IMR-90 (cell line): Measurements from ENCODE around the gene USP10.

Source experiments
- CEBPB ChIP-seq: IDR thresholded peaks from 2 replicates; pipeline ENCODE4 v1.6.1; 2012; ENCODE audit warnings: low read depth, low read length, improper control_type of control experiment
- MXI1 ChIP-seq: IDR thresholded peaks from 2 replicates; pipeline ENCODE4 v1.6.1; 2012; ENCODE audit warnings: low read depth, mild to moderate bottlenecking, low read length, moderate library complexity, borderline replicate concordance
- NFE2L2 ChIP-seq: fragments of 150-350 bp; IDR thresholded peaks from 2 replicates; pipeline ENCODE4 v1.6.1; 2016; ENCODE audit warnings: low read depth, mild to moderate bottlenecking, low read length
- POLR2A ChIP-seq: IDR thresholded peaks from 2 replicates; pipeline ENCODE4 v1.6.1; 2012; ENCODE audit warnings: mild to moderate bottlenecking, low read depth, low read length
- RAD21 ChIP-seq: IDR thresholded peaks from 2 replicates; pipeline ENCODE4 v1.6.1; 2012; ENCODE audit warnings: low read length, improper control_type of control experiment
- TF ChIP-seq, protein P1 (sequence below): conservative IDR thresholded peaks from 2 replicates; pipeline ENCODE4 v1.5.1; 2012; ENCODE audit warnings: mild to moderate bottlenecking, low read depth, low read length, improper control_type of control experiment

DNA sequence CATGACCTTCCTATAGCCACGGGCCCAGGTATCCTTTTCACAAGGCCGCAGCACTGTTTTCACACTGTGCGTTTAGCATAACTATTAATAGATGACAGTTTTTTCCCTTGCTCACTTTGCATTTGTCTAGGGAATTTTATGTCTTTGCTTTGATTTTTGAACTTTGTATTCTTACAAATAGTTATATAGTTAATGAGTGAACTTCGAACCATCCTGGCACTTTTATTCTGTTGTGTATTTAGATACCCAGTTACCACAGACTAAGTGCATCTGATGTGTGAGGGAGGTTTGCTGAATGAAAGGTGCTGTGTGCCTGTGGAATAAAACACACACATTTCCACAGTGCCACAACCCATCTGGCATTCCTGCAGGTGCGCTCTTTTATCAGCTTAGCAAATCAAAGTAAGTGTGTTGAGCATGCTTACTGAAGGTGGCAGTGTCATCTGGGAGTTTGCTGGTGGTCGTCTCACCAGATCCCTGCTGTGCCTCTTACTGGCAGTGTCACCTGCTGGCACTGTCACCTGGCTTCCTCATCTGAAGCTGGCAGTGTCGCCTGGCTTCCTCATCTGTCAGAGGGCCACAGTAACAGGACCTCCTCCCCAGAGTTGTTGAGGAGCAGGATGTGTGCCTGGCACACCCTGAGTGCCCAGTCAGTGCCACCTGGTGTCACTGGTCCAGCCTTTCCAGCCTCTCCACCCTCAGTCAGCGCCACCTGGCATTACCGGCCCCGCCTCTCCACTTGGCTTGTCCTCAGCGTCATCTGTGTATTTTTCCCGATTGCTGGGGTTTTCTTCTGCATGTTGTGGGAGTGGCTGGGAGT lies 37.6 kb downstream of the USP10 start:
- TF ChIP-seq POLR2A (no peak), RAD21 (no peak), CEBPB (no peak), MXI1 (no peak), NFE2L2 (no peak)
- TF ChIP-seq, protein P1, sequence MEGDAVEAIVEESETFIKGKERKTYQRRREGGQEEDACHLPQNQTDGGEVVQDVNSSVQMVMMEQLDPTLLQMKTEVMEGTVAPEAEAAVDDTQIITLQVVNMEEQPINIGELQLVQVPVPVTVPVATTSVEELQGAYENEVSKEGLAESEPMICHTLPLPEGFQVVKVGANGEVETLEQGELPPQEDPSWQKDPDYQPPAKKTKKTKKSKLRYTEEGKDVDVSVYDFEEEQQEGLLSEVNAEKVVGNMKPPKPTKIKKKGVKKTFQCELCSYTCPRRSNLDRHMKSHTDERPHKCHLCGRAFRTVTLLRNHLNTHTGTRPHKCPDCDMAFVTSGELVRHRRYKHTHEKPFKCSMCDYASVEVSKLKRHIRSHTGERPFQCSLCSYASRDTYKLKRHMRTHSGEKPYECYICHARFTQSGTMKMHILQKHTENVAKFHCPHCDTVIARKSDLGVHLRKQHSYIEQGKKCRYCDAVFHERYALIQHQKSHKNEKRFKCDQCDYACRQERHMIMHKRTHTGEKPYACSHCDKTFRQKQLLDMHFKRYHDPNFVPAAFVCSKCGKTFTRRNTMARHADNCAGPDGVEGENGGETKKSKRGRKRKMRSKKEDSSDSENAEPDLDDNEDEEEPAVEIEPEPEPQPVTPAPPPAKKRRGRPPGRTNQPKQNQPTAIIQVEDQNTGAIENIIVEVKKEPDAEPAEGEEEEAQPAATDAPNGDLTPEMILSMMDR, result no peak
